ENCODE data around the gene CLBA1.

The CLBA1 gene

DNA sequence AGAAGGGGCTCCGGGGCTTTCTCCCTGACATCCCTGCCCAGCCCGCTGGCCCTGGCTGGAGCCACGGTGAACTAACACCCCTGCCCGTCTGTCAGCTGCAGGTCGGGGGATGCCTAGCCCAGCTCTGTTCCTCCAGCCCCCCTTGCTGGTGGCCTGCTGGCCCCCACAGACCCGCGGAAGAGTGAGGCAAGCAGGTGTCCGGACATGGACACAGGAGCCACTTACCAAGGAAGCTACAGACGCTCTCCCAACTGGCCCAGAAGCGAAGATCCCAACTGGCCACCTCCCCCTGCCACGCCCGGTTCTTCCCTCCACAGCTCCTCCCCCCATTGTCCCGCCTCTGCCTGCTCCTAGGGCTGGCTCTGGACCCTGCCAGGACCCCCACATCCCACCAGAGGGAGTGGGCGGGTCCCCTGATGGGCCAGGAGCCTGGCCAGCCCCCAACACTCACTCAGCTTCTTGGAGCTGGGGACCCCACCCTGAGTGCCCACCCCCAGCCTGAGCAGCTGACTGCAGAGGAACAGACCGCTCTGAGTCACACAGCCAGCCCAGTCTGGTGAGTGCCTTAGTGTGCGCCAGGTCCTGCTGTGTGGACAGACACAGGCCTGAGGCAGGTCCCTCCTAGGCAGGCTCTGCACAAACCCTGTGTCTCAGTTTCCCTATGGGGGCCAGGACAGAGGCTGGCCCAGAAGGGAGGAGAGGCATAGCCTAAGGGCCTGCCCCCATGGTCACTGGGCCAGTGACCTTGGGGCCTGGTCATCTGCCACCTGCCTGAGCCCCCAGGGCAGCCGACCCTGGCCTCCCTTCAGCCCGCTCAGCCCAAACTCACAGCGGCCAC lies 15.1 kb upstream of the CLBA1 start:
- CTCF ChIA-PET: interaction anchor here (10.7 kb wide), 1 partner anchor 75 kb away, joined by 122 read pairs; no protein-coding TSS in a partner anchor
- Mint-ChIP-seq H3K36me3 (no peaks in the 10 kb centered on the region), H3K27me3 (peaks cover 59% of the 10 kb centered on the region), H3K27ac (no peak overlapping the region), H3K9me3 (no peaks in the 10 kb centered on the region), H3K4me1 (no peaks in the 10 kb centered on the region), H3K4me3 (no peak overlapping the region)
- no peak for DNase-seq

DNA sequence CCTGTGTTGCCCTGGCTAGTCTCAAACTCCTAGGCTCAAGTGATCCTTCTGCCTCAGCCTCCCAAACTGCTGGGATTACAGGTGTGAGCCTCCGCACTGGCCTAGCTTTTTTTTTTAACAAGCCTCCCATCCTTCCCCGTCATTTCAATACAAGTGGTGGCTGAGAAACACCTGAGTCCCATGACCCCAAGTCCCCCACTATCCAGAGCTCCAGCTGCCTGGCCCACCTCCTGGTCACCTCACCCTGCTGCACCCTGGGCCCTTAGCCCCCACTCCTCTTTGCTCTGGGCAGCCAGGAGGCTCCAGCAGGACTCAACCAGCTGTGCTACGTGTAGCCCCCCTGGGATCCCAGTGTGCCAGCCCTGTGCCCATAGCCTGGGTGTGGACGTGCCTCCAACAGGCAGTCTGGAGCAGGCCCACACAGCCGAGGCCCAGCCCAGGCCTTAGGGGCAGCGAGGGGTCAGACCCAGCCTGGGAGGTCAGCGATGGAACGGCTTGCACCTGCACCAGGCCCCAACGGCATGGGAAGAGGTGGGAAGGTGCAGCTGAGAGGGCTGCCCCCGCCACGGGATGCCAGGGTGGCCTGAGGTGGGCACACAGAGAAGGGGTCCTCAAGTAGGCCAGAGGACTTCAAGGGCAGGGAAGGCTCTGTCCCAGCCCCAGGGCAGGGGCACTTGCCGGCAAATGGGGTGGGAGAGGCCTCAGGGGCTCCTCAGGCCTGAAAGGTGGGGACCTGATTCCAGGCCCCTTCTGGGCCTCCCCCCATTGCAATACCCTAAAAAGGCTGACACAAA lies 13.9 kb upstream of the CLBA1 start:
- no peak for DNase-seq
- CTCF ChIA-PET: interaction anchor here (0.9 to 10.7 kb wide), 2 partner anchors 73 to 380 kb away, joined by 3 to 122 read pairs; no protein-coding TSS in a partner anchor
- Mint-ChIP-seq H3K36me3 (no peaks in the 10 kb centered on the region), H3K27ac (no peak overlapping the region), H3K9me3 (no peaks in the 10 kb centered on the region), H3K4me3 (no peak overlapping the region), H3K4me1 (peaks cover 5% of the 10 kb centered on the region), H3K27me3 (peaks cover 59% of the 10 kb centered on the region)

DNA sequence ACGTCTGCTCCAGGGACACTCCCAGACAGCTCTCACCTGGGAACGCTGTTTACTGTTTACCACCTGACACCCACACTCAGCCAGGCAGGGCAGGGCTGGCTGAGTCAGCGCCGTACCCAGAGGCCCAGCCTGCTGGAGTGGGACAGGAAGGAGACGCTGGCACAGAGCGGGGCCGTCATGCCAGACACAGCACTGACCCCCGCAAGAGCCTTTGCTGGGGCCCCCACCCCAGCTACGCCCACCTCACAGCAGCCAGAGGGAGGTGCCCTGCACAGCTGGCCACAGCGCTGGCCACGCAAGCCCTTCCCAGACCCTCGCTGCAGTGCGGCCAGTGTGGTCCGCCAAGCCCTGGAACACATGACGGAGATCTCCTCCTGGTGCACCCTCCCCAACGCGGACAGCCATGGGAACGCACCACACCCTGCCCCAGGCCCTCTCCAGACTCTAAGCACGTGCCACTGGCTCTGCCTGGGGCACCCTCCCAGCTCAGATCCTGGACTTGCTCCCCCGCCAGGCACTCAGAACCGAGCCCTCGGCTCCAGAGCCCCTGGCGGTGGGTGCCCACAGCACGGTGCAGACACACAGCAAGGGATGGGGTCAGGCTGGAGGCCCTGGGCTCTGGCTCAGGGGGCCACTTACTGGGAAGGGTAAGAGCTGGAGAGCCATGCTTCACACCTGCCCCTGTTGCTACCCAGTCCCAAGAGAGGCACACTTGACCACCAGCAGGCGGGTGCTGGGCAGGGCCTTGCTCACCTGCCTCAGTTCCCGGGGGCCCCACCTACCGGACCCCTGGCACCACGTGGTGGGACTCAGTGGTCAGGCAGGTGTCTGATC lies 13.1 kb upstream of the CLBA1 start:
- Mint-ChIP-seq H3K9me3 (no peaks in the 10 kb centered on the region), H3K4me3 (no peak overlapping the region), H3K36me3 (no peaks in the 10 kb centered on the region), H3K27ac (no peak overlapping the region), H3K4me1 (peaks cover 5% of the 10 kb centered on the region), H3K27me3 (peaks cover 59% of the 10 kb centered on the region)
- DNase-seq: no peak
- CTCF ChIA-PET: interaction anchor here (10.7 kb wide), 1 partner anchor 73 kb away, joined by 122 read pairs; no protein-coding TSS in a partner anchor

DNA sequence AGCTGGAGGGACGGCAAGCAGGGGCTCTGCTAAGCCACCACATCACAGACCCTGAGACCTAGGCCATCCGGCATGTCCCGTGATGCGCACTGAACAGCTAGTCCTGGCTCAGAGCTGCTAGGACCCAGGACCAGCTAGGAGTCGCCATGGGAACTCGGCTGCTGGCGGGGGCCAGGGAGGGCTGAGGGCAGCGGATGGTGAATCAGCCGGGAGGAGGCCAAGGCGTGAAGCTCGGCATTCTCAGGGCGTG lies 12.5 kb upstream of the CLBA1 start:
- Mint-ChIP-seq H3K4me3 (no peak overlapping the region), H3K27ac (no peak overlapping the region), H3K9me3 (no peaks in the 10 kb centered on the region), H3K36me3 (no peaks in the 10 kb centered on the region), H3K27me3 (peaks cover 58% of the 10 kb centered on the region), H3K4me1 (peaks cover 8% of the 10 kb centered on the region)
- no peak for DNase-seq
- CTCF ChIA-PET: interaction anchor here (10.7 kb wide), 1 partner anchor 72 kb away, joined by 122 read pairs; no protein-coding TSS in a partner anchor

DNA sequence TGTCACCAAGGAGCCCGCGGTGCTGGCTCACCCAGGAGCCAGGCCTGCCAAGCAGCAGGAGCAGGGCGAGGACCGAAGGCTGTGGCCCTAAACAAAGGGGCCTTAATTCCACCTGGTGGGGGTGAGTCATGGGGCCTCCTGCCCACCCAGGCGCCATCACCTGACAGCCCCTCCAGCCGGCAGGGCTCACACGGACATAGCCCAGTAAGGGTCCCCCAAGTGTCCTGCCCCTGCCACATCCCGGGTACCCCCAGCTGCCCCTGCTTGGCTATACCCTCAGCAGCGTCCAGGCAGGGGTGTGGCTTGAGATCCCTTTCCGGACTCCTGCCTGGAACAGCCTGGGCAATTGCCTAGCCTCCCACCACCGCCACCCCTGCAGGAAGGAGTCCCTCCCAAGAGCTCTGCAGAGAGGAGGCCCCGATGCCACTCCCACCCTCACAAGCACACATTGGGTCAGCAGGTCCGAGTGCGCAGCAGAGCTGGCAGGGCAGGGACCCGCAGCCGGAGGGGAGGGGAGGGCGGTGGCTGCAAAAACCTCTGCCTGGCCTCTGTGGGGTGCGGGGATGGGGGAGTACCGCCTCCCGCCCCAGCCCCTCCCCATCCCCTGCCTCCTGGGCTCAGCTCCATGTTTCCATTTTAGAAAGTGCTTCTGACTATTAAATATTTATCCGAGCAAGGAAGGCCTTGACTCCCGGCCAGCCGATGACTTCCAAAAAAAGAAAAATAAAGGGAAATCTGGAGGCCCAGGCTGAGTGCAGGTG lies 12.0 kb upstream of the CLBA1 start:
- CTCF ChIA-PET: interaction anchor here (1.8 to 10.7 kb wide), 4 partner anchors 9 to 71 kb away, joined by 6 to 122 read pairs (median 8); no protein-coding TSS in a partner anchor
- peaks cover 8% of the 10 kb centered on the region for H3K4me1 Mint-ChIP-seq
- H3K4me3 Mint-ChIP-seq: no peak overlapping the region
- H3K36me3 Mint-ChIP-seq: no peaks in the 10 kb centered on the region
- H3K27me3 Mint-ChIP-seq: peaks cover 57% of the 10 kb centered on the region
- no peak for DNase-seq
- H3K9me3 Mint-ChIP-seq: no peaks in the 10 kb centered on the region
- no peak overlapping the region for H3K27ac Mint-ChIP-seq

DNA sequence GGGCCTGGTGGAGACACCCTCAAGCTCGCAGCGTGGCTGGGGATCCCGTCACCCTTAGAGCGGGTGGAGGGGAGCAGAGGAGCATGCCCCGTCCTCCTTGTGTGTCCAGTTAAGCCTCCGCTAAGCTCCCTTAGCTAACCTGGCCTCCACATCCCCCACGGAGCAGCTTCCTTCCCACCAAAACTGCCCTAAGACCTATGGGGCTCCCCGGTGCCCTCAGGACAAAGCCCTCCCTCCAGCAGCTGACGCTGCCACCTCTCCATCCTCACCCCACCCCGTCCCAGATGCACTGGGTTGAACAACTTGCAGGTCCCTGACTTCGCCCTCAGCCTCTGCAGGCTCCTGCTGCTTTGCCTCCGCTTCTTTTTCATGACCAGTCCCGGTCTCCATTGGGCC lies 11.4 kb upstream of the CLBA1 start:
- Mint-ChIP-seq H3K27ac (no peak overlapping the region), H3K27me3 (peaks cover 57% of the 10 kb centered on the region), H3K36me3 (no peaks in the 10 kb centered on the region), H3K4me3 (no peak overlapping the region), H3K4me1 (peaks cover 8% of the 10 kb centered on the region), H3K9me3 (no peaks in the 10 kb centered on the region)
- no peak for DNase-seq
- CTCF ChIA-PET: interaction anchor here (1.6 to 10.7 kb wide), 7 partner anchors 10 to 113 kb away, joined by 6 to 122 read pairs (median 7); no protein-coding TSS in a partner anchor

DNA sequence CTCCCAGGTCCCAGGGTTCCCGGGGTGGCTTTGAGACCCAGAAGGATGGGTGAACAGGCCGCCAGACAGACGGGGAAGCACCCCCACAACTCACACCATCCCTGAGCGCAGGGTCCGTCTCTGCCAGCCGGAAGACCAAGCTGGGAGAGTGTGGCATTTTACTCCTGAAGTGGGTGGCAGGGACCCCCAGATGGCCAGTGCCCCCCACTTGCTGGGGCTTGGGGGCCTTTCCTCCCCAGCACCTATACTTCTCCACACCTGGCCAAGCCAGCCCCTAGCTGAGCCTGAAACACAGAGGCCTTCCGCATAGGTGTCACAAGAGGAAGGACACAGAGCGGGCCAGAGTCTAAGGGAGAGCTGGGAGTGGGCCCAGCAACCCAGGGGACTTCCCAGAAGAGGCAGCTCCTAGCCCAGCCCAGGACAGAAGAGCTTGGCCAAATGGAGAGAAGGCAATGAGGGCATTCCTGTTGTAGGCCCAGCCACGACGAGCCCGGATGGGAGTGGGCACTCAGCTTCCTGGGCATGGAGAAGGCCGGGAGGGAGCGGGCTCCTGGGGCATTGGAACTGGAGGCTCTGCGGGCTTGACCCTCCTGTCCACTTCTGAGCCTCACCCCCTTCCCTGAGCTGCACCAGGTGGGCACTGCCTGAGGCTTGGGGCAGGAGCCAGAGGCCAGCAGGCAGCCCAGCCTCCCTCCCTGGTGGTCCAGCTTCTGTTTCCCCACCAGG lies 10.8 kb upstream of the CLBA1 start:
- peaks cover 57% of the 10 kb centered on the region for H3K27me3 Mint-ChIP-seq
- H3K36me3 Mint-ChIP-seq: no peaks in the 10 kb centered on the region
- CTCF ChIA-PET: interaction anchor here (0.7 to 10.7 kb wide), 13 partner anchors 9 to 213 kb away, joined by 3 to 122 read pairs (median 6); no protein-coding TSS in a partner anchor
- DNase-seq: no peak
- H3K4me3 Mint-ChIP-seq: no peak overlapping the region
- H3K4me1 Mint-ChIP-seq: peaks cover 8% of the 10 kb centered on the region
- H3K27ac Mint-ChIP-seq: no peak overlapping the region
- no peaks in the 10 kb centered on the region for H3K9me3 Mint-ChIP-seq

DNA sequence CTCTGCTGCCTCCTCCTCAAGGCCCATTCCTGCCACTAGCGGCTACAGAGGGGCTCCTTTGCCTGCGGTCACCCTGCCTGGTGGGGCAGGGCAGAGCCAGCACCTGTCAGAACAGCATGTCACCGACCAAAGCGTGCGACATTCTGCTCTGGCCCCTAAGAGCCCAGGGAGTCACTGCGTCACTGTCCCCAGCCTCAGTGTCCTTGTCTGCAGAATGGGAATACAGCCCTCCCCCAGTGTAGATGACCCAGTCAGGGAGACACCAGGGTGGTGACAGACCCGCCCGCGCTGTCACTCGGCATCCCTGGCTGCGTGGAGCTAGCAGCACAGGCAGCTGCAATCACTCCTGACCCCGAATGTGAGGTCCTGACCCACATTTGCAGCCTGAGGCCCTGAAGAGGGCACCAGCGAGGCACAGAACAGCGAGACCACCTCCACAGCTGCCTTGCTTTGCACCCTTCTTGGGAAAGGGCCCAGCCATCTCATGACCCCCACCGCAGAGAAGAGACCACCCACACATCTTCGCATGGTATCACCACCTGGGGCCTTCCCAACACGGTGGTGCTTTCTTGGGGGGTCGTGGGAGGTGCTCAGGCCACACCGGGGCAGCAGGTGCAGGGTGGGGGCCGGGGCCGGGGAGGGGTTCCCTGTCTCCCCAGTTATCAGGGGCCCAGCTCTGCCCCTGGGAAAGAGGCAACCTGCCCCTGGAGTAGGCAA lies 9.9 kb upstream of the CLBA1 start:
- no peaks in the 10 kb centered on the region for H3K36me3 Mint-ChIP-seq

DNA sequence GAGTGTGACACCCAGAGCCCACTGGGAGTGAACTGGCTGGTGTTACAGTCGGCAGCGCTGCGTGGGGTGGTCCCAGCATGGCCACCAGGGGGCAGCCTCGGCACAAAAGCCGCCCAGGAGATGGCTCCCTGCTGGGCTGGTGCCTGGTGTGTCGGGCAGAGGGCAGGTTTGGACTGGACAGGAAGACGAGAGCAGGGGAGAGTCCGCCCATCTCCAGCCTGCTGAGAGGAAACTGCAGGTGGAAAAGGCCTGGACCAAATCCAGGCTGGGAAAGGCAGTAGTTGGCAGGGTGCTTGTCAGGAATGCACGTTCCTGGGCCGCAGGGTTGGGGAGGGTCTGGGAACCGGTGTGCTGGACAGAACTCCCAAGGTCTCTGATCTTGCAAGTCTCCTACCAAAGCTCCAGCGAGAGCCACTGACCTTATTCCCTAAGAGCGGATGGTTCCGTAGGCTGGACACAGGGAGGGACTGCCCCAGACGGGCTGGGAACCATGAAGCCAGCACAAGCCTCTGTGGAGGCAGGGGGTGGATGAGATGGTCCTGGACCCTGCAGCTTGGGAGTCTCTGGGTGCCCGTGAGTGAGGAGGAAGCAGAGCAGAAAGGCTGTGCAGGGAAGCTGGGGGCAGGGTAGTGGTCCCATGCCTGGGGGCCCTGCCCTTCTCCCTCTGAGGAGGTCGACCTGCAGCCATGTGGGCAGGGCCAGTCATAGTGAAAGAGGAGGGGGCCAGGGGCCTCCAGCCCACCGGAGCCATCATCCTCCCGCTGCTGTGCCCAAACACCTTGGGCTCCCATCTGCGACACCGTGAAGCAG lies 9.2 kb upstream of the CLBA1 start:
- DNase-seq: peak; percentile 90
- no peak overlapping the region for H3K27ac Mint-ChIP-seq
- H3K4me3 Mint-ChIP-seq: peak overlapping the region; percentile 61
- H3K9me3 Mint-ChIP-seq: no peaks in the 10 kb centered on the region
- H3K4me1 Mint-ChIP-seq: peaks cover 8% of the 10 kb centered on the region
- CTCF ChIA-PET: interaction anchor here (0.6 to 10.7 kb wide), 8 partner anchors 23 to 114 kb away, joined by 3 to 122 read pairs (median 6); no protein-coding TSS in a partner anchor
- H3K27me3 Mint-ChIP-seq: peaks cover 69% of the 10 kb centered on the region
- H3K36me3 Mint-ChIP-seq: no peaks in the 10 kb centered on the region

More for the DNA sequence above, 9.9 kb upstream of the CLBA1 start:
- H3K27me3 Mint-ChIP-seq: peaks cover 63% of the 10 kb centered on the region
- peaks cover 8% of the 10 kb centered on the region for H3K4me1 Mint-ChIP-seq
- peak; percentile 40 for DNase-seq
- no peak overlapping the region for H3K4me3 Mint-ChIP-seq
- CTCF ChIA-PET: interaction anchor here (0.7 to 10.7 kb wide), 14 partner anchors 8 to 212 kb away, joined by 3 to 122 read pairs (median 6); no protein-coding TSS in a partner anchor
- H3K9me3 Mint-ChIP-seq: no peaks in the 10 kb centered on the region
- no peak overlapping the region for H3K27ac Mint-ChIP-seq

DNA sequence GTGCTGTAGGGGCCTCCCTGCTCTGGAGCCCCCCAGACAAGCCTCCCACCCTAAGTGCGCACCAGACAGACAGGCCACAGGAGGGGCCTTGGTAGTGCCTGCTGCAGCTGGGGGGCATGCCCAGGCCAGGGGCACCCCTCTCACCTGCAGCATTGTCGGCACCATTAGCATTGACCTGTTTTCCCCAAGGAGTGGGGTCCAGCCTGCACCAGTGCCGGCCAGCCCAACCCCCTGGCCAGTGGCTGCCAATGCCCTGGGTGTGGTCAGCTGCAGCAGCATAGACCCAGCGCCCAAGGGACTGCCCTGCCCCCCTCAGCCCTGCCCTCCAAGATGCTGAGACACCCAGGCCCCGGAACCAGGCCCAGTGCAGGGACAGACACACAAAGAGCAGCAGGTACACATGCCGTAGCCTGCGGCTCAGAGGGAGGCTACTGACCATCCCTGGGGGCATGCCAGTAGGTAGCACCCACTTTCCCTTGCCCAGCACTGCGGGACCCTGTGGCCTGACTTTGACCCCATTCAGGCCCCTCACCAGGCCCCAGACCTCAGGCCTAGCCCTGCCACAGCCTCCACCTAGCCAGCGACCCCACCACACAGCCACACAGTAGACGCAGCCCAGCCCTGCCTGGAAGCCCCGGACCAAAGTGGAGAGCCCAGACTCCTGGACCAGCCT lies 8.4 kb upstream of the CLBA1 start:
- Mint-ChIP-seq H3K4me3 (peak overlapping the region; percentile 61), H3K4me1 (peaks cover 8% of the 10 kb centered on the region), H3K27me3 (peaks cover 75% of the 10 kb centered on the region), H3K9me3 (no peaks in the 10 kb centered on the region), H3K27ac (no peak overlapping the region), H3K36me3 (no peaks in the 10 kb centered on the region)
- peak; percentile 19 for DNase-seq
- CTCF ChIA-PET: interaction anchor here (0.6 to 10.7 kb wide), 6 partner anchors 22 to 110 kb away, joined by 3 to 122 read pairs (median 6); no protein-coding TSS in a partner anchor

Data from activated naive CD4-positive, alpha-beta T cell treated with anti-CD3 and anti-CD28 coated beads, Interleukin-2, amount 10 ng/mL, durations not matched to agents 7 days and 5 days (primary cell).